Natural killer cell (primary cell): ENCODE results near the gene LIN9. TPM values are rescaled to one million over a fixed set of nuclear protein-coding genes. Genes with fewer than 3 reads are reported as not detected.

Experiments used
- ATAC-seq, 3 donors: fragments of 150-1000 bp in 2 of 3; fragments of 200-7000 bp in 1 of 3; cut with Tn5 transposase; 1 replicate in 1 of 3; 2 replicates in 2 of 3; pipeline ENCODE4 v1.10.0; 2021; ENCODE audit warnings: mild to moderate bottlenecking in 2 of 3, moderate library complexity in 2 of 3
- DNase-seq, 2 donors: peaks; one replicate each; pipeline versions ENCODE4 v3.0.0 to v3.0.0-alpha.2; 2013 to 2021; ENCODE audit warnings: mixed read lengths in 1 of 2
- H3K27ac ChIP-seq: one replicate; pipeline ENCODE4 v1.5.1; 2013; ENCODE audit warnings: mild to moderate bottlenecking, low read length
- H3K27me3 ChIP-seq: one replicate; pipeline ENCODE4 v1.6.1; 2013; ENCODE audit warnings: low read length; ENCODE audit not compliant: control insufficient read depth, insufficient read depth
- H3K36me3 ChIP-seq: one replicate; pipeline ENCODE4 v1.6.1; 2013; ENCODE audit warnings: low read length; ENCODE audit not compliant: control insufficient read depth, insufficient read depth
- H3K4me1 ChIP-seq: one replicate; pipeline ENCODE4 v1.6.1; 2013; ENCODE audit warnings: low read length; ENCODE audit not compliant: control insufficient read depth, insufficient read depth
- H3K4me3 ChIP-seq: one replicate; pipeline ENCODE4 v1.5.1; 2013; ENCODE audit warnings: low read length
- H3K9me3 ChIP-seq: one replicate; pipeline ENCODE4 v1.6.1; 2013; ENCODE audit warnings: low read length; ENCODE audit not compliant: control insufficient read depth, insufficient read depth
- H3K27ac Mint-ChIP-seq, 2 donors: one replicate each; pipeline ENCODE4 v1.8.0; 2022; ENCODE audit warnings: mild to moderate bottlenecking in 2 of 2, mixed read lengths in 2 of 2, moderate library complexity in 1 of 2
- H3K27me3 Mint-ChIP-seq, 2 donors: one replicate each; pipeline ENCODE4 v1.8.0; 2022; ENCODE audit warnings: low read depth in 2 of 2, mixed read lengths in 2 of 2
- H3K36me3 Mint-ChIP-seq: one replicate; pipeline ENCODE4 v1.8.0; 2022; ENCODE audit warnings: mixed read lengths
- H3K4me1 Mint-ChIP-seq, 2 donors: one replicate each; pipeline ENCODE4 v1.8.0; 2022; ENCODE audit warnings: mixed read lengths in 2 of 2
- H3K4me3 Mint-ChIP-seq: one replicate; pipeline ENCODE4 v1.8.0; 2022; ENCODE audit warnings: mild to moderate bottlenecking, moderate library complexity, mixed read lengths
- H3K9me3 Mint-ChIP-seq, 2 donors: one replicate each; pipeline ENCODE4 v1.8.0; 2022; ENCODE audit warnings: mixed read lengths in 2 of 2
- WGBS: methylation state at CpG from one replicate; pipeline ENCODE4 v1.1.7; 2013; ENCODE audit warnings: missing lambda C conversion rate; ENCODE audit not compliant: insufficient coverage; 5-methylcytosine and 5-hydroxymethylcytosine counted together
- intact Hi-C: fragments of 100-400 bp; cut with micrococcal nuclease; formaldehyde crosslinking; loops from one replicate; pipeline ENCODE4 v1.14.2; 2022
- total RNA-seq, 4 donors: library from RNA; stranded (reverse); fragments of 120-200 nt in 1 of 4; gene quantifications; one replicate each; pipeline versions ENCODE4 v1.2.3 to v1.2.4, GENCODE V29; 2013 to 2022
- TF ChIP-seq, protein P1 (sequence below): fragments of 200-600 bp; IDR thresholded peaks from one replicate; pipeline ENCODE4 v1.8.0; 2022; ENCODE audit warnings: antibody characterized with exemption

Gene LIN9
- total RNA-seq, 3 donors from 2014 or later (not counting 1 experiment from before 2014, with no cell fraction given) = 1.3 to 2.9 (median 2.4) TPM

DNA sequence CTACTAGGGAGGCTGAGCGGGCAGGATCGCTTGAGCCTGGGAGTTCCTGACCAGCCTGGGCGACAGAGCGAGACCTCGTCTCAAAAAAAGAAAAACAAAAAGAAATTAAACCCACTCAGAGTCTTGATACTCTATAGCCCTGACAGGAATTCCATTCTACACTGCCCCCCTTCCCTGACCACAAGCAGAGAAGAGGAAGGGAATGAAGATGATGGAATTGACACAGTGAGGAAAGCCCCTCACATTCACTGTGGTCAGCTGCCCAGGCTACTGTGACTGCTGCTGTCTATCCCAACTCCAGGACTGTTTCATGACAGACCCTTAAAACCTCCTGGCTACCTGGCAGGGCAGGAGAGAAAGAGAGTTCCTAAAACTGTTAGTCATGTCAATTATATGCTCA, 12.1 kb downstream of the LIN9 start:
- H3K4me3 Mint-ChIP-seq = no peak overlapping the region
- no peaks in the 10 kb centered on the region for H3K27me3 Mint-ChIP-seq
- Histone ChIP-seq H3K36me3 (peaks cover 6% of the 10 kb centered on the region), H3K4me1 (no peaks in the 10 kb centered on the region), H3K27ac (no peak overlapping the region), H3K4me3 (no peak overlapping the region), H3K27me3 (no peaks in the 10 kb centered on the region), H3K9me3 (no peaks in the 10 kb centered on the region)
- no peaks in the 10 kb centered on the region for H3K36me3 Mint-ChIP-seq
- ATAC-seq (no peak), DNase-seq (no peak)
- no peaks in the 10 kb centered on the region for H3K4me1 Mint-ChIP-seq
- WGBS = 94% methylated on average over 5 of the region's 5 CpGs
- H3K27ac Mint-ChIP-seq = no peak overlapping the region
- no peaks in the 10 kb centered on the region for H3K9me3 Mint-ChIP-seq
- TF ChIP-seq, protein P1, sequence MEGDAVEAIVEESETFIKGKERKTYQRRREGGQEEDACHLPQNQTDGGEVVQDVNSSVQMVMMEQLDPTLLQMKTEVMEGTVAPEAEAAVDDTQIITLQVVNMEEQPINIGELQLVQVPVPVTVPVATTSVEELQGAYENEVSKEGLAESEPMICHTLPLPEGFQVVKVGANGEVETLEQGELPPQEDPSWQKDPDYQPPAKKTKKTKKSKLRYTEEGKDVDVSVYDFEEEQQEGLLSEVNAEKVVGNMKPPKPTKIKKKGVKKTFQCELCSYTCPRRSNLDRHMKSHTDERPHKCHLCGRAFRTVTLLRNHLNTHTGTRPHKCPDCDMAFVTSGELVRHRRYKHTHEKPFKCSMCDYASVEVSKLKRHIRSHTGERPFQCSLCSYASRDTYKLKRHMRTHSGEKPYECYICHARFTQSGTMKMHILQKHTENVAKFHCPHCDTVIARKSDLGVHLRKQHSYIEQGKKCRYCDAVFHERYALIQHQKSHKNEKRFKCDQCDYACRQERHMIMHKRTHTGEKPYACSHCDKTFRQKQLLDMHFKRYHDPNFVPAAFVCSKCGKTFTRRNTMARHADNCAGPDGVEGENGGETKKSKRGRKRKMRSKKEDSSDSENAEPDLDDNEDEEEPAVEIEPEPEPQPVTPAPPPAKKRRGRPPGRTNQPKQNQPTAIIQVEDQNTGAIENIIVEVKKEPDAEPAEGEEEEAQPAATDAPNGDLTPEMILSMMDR = no peak
- intact Hi-C loops = no loop called here

DNA sequence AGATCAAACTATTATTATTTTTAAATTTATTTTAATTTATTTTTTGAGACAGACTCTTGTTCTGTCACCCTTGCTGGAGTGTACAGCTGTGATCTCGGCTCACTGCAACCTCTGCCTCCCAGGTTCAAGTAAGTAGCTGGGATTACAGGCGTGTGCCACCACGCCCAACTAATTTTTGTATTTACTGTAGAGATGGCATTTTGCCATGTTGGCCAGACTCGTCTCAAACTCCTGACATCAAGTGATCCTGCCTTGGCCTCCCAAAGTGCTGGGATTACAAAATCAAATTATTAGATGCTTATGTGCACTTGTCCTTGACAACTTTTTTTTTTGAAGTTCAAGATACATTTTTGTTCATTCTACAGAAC, 15.4 kb downstream of the LIN9 start:
- Mint-ChIP-seq H3K4me1 (no peaks in the 10 kb centered on the region), H3K4me3 (no peak overlapping the region), H3K36me3 (no peaks in the 10 kb centered on the region), H3K9me3 (no peaks in the 10 kb centered on the region), H3K27ac (no peak overlapping the region), H3K27me3 (no peaks in the 10 kb centered on the region)
- no peak for ATAC-seq
- no peak overlapping the region for H3K27ac ChIP-seq
- no peak for DNase-seq
- H3K4me1 ChIP-seq = no peaks in the 10 kb centered on the region
- peaks cover 6% of the 10 kb centered on the region for H3K36me3 ChIP-seq
- intact Hi-C loops = no loop called here
- H3K4me3 ChIP-seq = no peak overlapping the region
- H3K9me3 ChIP-seq = no peaks in the 10 kb centered on the region
- 99% methylated on average over 4 of the region's 4 CpGs for WGBS
- TF ChIP-seq, protein P1 = no peak
- no peaks in the 10 kb centered on the region for H3K27me3 ChIP-seq

DNA sequence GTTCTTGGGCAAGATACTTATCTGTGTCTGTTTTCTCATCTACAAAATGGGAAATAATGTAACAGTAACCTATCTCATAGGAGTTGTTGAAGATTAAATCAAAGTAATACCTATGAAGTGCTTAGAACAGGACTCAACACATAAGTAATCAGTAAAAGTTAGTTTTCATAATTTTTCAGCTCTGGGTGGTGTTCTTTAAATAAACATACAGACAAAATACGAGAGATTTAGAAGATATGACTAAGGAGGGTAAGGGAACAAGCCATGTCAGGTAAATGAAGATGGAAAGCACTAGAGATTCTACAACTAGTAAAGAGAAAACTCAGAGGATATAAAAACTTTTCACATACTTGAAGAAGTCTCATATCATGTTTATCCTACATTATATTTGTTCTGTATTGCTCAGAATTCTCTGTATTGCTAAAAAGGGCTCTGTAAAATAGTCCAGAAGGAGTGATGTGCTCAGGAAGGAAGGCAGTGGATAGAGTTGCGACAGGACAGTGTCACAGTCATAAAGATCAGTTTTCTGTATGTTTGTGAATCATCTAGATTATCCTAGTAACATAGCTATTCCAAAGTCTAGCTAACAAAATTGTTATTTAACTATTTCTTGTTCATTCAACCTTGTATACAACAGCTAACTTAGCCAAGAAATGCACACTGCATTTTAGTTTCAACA, 16.0 kb downstream of the LIN9 start:
- Histone ChIP-seq H3K9me3 (no peaks in the 10 kb centered on the region), H3K4me1 (no peaks in the 10 kb centered on the region), H3K4me3 (no peak overlapping the region), H3K36me3 (peaks cover 6% of the 10 kb centered on the region), H3K27ac (no peak overlapping the region), H3K27me3 (no peaks in the 10 kb centered on the region)
- no peaks in the 10 kb centered on the region for H3K4me1 Mint-ChIP-seq
- H3K27ac Mint-ChIP-seq = no peak overlapping the region
- H3K9me3 Mint-ChIP-seq = no peaks in the 10 kb centered on the region
- H3K36me3 Mint-ChIP-seq = no peaks in the 10 kb centered on the region
- 100% methylated on average over 1 of the region's 2 CpGs for WGBS
- intact Hi-C loops = no loop called here
- H3K4me3 Mint-ChIP-seq = no peak overlapping the region
- ATAC-seq = no peak
- no peak for DNase-seq
- no peaks in the 10 kb centered on the region for H3K27me3 Mint-ChIP-seq
- TF ChIP-seq, protein P1 = no peak

DNA sequence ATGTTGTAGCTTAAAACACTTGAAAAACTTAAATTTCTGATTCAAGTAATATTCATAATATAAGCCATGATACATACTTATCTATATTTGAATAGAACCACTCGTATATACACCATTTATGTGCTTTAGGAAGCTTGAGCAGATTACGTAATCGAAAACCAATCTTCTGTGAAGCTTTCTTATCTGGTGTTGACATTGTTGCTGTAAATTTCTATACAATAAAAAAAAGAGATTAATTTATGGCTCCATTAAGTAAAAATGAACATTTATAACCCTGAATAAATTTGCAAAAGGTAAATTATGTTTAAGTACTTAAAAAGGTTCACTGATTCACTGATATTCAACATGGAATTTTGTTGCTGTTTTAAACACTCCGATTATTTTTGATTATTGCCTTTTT, 21.4 kb downstream of the LIN9 start:
- Mint-ChIP-seq H3K27ac (no peak overlapping the region), H3K36me3 (no peaks in the 10 kb centered on the region), H3K27me3 (no peaks in the 10 kb centered on the region), H3K4me1 (no peaks in the 10 kb centered on the region), H3K9me3 (no peaks in the 10 kb centered on the region), H3K4me3 (no peak overlapping the region)
- Histone ChIP-seq H3K27me3 (no peaks in the 10 kb centered on the region), H3K9me3 (no peaks in the 10 kb centered on the region), H3K27ac (no peak overlapping the region), H3K36me3 (peaks cover 2% of the 10 kb centered on the region), H3K4me1 (no peaks in the 10 kb centered on the region), H3K4me3 (no peak overlapping the region)
- ATAC-seq = no peak
- intact Hi-C loops = no loop called here
- TF ChIP-seq, protein P1 = no peak
- DNase-seq = no peak
- 100% methylated on average over 1 of the region's 4 CpGs for WGBS
